Stimulated activated naive B cell treated with anti-CD40 and anti-IgM and Interleukin-4, amounts not matched to agents 10 μg/mL and 1 μg/mL and 100 μg/mL, for 72 hours (primary cell): ENCODE data around the gene TRIM24.

ENCODE experiments used
- ATAC-seq, 2 donors: fragments of 150-1000 bp; cut with Tn5 transposase; replicated peaks; 2 replicates each; pipeline ENCODE4 v1.10.0; 2021; ENCODE audit warnings: moderate library complexity in 1 of 2
- DNase-seq: peaks from one replicate; pipeline ENCODE4 v3.0.0; 2021
- H3K27ac Mint-ChIP-seq: one replicate; pipeline ENCODE4 v1.8.0; 2022; ENCODE audit warnings: mild to moderate bottlenecking, mixed read lengths
- H3K27me3 Mint-ChIP-seq, 2 donors: one replicate each; pipeline ENCODE4 v1.8.0; 2022; ENCODE audit warnings: mixed read lengths in 2 of 2
- H3K36me3 Mint-ChIP-seq, 2 donors: one replicate each; pipeline ENCODE4 v1.8.0; 2022; ENCODE audit warnings: mixed read lengths in 2 of 2, mild to moderate bottlenecking in 1 of 2
- H3K4me1 Mint-ChIP-seq, 2 donors: one replicate each; pipeline ENCODE4 v1.8.0; 2022; ENCODE audit warnings: mixed read lengths in 2 of 2, mild to moderate bottlenecking in 1 of 2
- H3K4me3 Mint-ChIP-seq, 2 donors: one replicate each; pipeline ENCODE4 v1.8.0; 2022; ENCODE audit warnings: mild to moderate bottlenecking in 2 of 2, mixed read lengths in 2 of 2, moderate library complexity in 1 of 2
- H3K9me3 Mint-ChIP-seq, 2 donors: one replicate each; pipeline ENCODE4 v1.8.0; 2022; ENCODE audit warnings: mixed read lengths in 2 of 2, mild to moderate bottlenecking in 1 of 2

Gene TRIM24

DNA sequence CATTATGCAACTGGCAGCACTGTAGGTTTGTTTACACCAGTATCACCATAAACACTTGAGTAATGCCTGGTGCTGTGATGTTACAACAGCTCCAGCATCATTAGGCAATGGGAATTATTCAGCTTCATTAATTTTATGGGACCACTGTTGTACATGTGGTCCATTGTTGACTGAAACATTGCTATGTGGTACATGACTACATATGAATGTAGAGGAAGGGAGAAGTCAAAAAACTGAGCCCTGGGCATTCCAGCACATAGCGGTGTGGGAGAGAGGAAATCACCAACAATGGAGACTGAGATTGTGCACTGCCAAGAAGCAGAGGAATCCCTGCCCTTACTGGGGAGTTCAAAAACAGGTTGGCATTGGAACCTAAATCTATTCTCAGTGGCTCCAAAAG is 89.0 kb downstream of the TRIM24 start:
- Mint-ChIP-seq H3K27me3 (no peaks in the 10 kb centered on the region), H3K36me3 (peaks cover 60 to 83% of the 10 kb centered on the region in 2 donors), H3K9me3 (peaks cover 24 to 37% of the 10 kb centered on the region in 2 donors), H3K4me1 (peaks cover 8 to 10% of the 10 kb centered on the region in 2 donors), H3K4me3 (no peak overlapping the region), H3K27ac (no peak overlapping the region)
- DNase-seq, result no peak
- no peak for ATAC-seq

DNA sequence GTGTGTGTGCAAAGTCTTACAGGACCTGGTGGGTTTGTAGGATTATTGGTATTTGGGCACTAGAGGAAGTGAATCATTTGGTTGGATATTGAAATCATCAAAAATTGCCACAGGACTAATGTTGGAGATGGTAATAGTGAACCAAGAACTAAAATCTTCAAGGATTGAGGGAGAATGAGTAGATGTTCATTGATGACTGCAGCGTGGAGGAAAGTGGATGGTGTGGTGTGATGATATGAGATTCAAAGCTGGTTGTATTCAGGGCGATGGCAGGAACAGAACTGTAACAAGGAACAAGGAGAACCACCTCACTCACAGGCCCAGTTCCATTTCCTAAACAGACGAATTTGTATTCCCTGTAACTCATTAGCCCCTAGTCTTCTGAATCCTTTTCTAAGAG is 90.3 kb downstream of the TRIM24 start:
- no peak for ATAC-seq
- no peak overlapping the region for H3K4me3 Mint-ChIP-seq
- H3K9me3 Mint-ChIP-seq, result peaks cover 20 to 29% of the 10 kb centered on the region in 2 donors
- no peak for DNase-seq
- H3K27ac Mint-ChIP-seq, result no peak overlapping the region
- H3K4me1 Mint-ChIP-seq, result peaks cover 8 to 10% of the 10 kb centered on the region in 2 donors
- H3K36me3 Mint-ChIP-seq, result peaks cover 62 to 81% of the 10 kb centered on the region in 2 donors
- no peaks in the 10 kb centered on the region for H3K27me3 Mint-ChIP-seq

DNA sequence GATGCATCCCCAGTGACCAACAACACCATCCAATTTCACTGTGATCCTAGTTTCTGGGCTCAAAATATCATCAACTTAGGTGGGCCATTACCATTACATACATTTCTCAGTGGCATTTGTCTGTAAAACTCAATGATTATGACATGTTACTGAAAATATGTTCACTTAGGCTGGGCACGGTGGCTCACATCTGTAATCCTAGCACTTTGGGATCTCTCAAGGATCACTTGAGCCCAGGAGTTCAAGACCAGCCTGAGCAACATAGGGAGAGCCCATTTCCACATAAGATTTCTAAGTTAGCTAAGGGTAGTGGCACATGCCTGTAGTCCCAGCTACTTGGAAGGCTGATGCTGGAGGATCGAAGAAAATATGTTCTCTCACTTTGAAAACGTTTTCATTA is 91.0 kb downstream of the TRIM24 start:
- DNase-seq, result no peak
- H3K4me3 Mint-ChIP-seq, result no peak overlapping the region
- peaks cover 8 to 10% of the 10 kb centered on the region in 2 donors for H3K4me1 Mint-ChIP-seq
- no peak overlapping the region for H3K27ac Mint-ChIP-seq
- peaks cover 19 to 29% of the 10 kb centered on the region in 2 donors for H3K9me3 Mint-ChIP-seq
- H3K27me3 Mint-ChIP-seq, result no peaks in the 10 kb centered on the region
- no peak for ATAC-seq
- peaks cover 59 to 81% of the 10 kb centered on the region in 2 donors for H3K36me3 Mint-ChIP-seq

DNA sequence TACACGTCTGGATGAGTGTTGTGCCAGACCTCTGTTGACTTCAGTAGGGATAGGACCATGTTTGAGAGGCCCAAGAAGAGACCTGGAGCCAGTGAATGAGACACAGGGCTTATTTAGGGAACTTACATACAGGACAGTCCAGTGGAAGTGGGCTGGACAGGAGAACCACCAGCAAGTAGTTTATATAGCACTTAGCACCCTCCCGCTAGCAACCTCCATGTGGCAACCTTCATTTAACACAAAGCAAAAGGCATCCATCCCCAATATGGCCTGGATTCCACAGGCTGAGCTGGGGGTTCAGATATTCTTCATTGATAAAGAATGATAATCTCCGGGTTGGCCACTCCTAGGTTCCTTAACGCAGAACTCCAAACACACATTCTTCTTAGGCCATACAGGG is 93.7 kb downstream of the TRIM24 start:
- DNase-seq (no peak), ATAC-seq (no peak)
- Mint-ChIP-seq H3K4me3 (no peak overlapping the region), H3K27me3 (no peaks in the 10 kb centered on the region), H3K4me1 (peaks cover 8 to 10% of the 10 kb centered on the region in 2 donors), H3K9me3 (peaks cover 31 to 44% of the 10 kb centered on the region in 2 donors), H3K27ac (no peak overlapping the region), H3K36me3 (peaks cover 72 to 89% of the 10 kb centered on the region in 2 donors)

DNA sequence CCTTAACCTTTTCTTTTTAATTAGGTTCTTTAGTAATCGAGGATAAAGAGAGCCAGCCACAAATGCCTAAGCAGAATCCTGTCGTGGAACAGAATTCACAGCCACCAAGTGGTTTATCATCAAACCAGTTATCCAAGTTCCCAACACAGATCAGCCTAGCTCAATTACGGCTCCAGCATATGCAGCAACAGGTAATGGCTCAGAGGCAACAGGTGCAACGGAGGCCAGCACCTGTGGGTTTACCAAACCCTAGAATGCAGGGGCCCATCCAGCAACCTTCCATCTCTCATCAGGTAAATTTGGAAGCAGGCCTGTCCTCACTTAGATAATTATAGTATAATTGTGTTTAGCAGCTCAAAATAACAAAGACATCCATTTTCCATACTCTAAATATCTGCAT is 94.6 kb downstream of the TRIM24 start:
- Mint-ChIP-seq H3K9me3 (peaks cover 31 to 37% of the 10 kb centered on the region in 2 donors), H3K27me3 (no peaks in the 10 kb centered on the region), H3K4me3 (no peak overlapping the region), H3K4me1 (peaks cover 5% of the 10 kb centered on the region in 2 donors), H3K27ac (no peak overlapping the region), H3K36me3 (peaks cover 76 to 90% of the 10 kb centered on the region in 2 donors)
- no peak for DNase-seq
- ATAC-seq, result no peak

DNA sequence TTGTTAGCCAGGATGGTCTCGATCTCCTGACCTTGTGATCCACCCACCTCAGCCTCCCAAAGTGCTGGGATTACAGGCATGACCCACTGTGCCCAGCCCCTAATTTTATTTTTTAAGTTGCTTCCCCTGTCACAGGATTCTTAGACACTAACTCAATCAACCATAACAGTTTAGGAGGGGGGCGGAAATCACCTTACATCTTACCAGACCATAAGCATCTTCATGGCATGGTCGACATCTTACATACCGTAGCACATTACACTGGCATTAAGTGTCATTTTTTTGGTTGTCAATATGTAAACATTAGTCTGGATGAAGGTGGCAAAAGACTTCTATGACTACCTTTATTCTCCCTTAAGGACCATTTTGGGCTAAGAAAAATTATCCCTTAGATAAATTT is 95.6 kb downstream of the TRIM24 start:
- H3K27ac Mint-ChIP-seq, result no peak overlapping the region
- DNase-seq (no peak), ATAC-seq (no peak)
- no peaks in the 10 kb centered on the region for H3K4me1 Mint-ChIP-seq
- peaks cover 26 to 29% of the 10 kb centered on the region in 2 donors for H3K9me3 Mint-ChIP-seq
- H3K4me3 Mint-ChIP-seq, result no peak overlapping the region
- H3K36me3 Mint-ChIP-seq, result peaks cover 77 to 91% of the 10 kb centered on the region in 2 donors
- no peaks in the 10 kb centered on the region for H3K27me3 Mint-ChIP-seq

DNA sequence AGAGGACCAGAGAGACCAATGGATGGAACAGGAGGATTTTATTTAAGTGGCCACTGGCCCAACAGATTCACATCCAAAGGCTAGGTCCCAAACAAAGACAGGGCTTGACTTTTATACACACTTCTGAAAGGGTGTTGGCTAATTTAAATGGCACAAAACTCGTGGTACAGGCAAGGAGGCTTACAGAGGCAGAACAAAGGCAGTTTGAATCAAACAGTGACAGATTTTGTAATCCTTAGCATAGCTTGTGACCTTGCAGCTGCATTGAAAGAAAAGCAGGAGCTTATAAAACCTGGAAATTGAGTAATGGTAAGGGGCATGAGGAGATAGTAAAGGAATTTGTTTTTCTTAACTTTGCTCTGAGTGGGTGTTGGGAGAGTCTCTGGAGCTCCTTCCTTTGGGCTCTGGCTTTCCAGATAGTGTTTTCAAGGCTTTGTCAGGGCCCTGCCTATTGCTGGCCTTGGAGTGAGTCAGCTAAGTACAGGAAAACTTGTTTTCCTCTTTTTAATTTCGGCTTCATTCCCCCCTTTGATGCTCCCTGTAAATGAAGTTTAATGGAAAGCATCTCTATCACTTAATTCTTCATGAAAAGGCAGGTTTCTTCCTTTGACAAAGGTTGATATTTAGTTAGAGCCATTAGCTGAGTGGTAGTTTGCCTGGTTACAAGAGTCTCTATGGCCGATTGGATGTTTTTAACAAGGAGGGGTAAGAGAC is 96.9 kb downstream of the TRIM24 start:
- Mint-ChIP-seq H3K4me1 (no peaks in the 10 kb centered on the region), H3K9me3 (peaks cover 28 to 32% of the 10 kb centered on the region in 2 donors), H3K36me3 (peaks cover 84 to 96% of the 10 kb centered on the region in 2 donors), H3K27me3 (no peaks in the 10 kb centered on the region), H3K4me3 (no peak overlapping the region), H3K27ac (no peak overlapping the region)
- ATAC-seq (no peak), DNase-seq (no peak)

DNA sequence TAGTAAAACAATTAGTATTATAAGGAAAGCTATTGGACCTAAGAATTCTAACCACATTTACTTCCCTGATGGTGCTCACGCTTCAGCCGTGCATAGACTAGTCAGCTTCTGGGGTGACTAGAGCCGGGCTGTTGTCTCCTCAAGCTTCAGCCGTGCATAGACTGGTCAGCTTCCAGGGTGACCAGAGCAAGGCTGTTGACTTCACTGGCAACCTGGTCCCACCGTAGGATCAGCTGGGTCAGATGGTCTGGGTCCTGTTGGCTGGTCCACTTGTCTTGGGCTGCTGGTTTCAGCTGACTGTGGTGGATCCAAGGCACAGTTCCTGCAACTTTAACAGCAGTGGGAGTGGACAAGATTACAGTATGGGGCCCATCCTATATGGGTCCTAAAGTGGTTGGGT is 99.4 kb downstream of the TRIM24 start:
- no peaks in the 10 kb centered on the region for H3K4me1 Mint-ChIP-seq
- DNase-seq (no peak), ATAC-seq (no peak)
- peaks cover 37 to 43% of the 10 kb centered on the region in 2 donors for H3K9me3 Mint-ChIP-seq
- no peak overlapping the region for H3K4me3 Mint-ChIP-seq
- no peak overlapping the region for H3K27ac Mint-ChIP-seq
- H3K36me3 Mint-ChIP-seq, result peaks cover 92 to 100% of the 10 kb centered on the region in 2 donors
- no peaks in the 10 kb centered on the region for H3K27me3 Mint-ChIP-seq

DNA sequence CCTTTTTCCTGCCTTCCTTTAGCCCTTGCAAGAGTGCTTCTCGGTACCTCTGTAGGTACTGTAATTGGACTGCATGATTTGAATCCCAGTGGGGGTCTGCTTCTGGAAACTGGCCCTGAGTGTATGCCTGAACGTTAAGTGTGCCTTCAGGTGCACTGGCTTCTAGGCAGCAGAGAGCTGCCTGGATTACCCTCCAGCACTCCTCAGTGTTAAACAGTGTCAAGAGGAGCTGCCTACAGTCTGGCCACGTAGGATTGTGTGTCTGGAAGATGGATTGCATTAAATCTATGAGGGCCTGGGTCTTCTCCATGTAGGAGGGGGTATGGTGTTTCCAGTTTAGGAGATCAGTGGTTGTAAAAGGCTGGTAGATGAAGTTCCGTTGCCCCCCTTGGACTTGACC is 103.7 kb downstream of the TRIM24 start:
- H3K27ac Mint-ChIP-seq, result no peak overlapping the region
- peaks cover 80 to 90% of the 10 kb centered on the region in 2 donors for H3K36me3 Mint-ChIP-seq
- H3K4me3 Mint-ChIP-seq, result no peak overlapping the region
- peaks cover 0 to 2% of the 10 kb centered on the region in 2 donors for H3K4me1 Mint-ChIP-seq
- ATAC-seq (no peak), DNase-seq (no peak)
- H3K9me3 Mint-ChIP-seq, result peaks cover 32 to 40% of the 10 kb centered on the region in 2 donors
- no peaks in the 10 kb centered on the region for H3K27me3 Mint-ChIP-seq

DNA sequence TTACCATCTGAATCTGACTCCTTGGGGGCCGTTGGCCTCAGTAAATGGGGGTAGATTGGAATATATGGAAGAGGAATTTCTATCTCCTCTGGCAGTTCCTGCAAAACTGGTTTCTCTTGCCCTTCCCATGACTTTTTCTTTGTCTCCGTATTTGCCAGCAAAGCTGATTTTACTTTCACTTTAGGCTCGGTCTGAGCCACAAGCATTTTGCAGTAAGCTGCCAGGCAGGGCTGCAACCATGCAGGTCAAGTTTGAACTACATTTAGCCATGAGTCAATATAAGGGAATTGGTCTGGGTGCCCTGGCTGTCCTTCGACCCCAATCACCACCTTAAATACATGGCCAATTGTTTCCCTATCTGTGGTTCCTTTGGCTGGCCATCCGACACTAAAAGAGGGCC is 104.3 kb downstream of the TRIM24 start:
- Mint-ChIP-seq H3K36me3 (peaks cover 80 to 90% of the 10 kb centered on the region in 2 donors), H3K4me3 (no peak overlapping the region), H3K4me1 (peaks cover 0 to 2% of the 10 kb centered on the region in 2 donors), H3K27me3 (no peaks in the 10 kb centered on the region), H3K9me3 (peaks cover 31 to 38% of the 10 kb centered on the region in 2 donors), H3K27ac (no peak overlapping the region)
- ATAC-seq (no peak), DNase-seq (no peak)

DNA sequence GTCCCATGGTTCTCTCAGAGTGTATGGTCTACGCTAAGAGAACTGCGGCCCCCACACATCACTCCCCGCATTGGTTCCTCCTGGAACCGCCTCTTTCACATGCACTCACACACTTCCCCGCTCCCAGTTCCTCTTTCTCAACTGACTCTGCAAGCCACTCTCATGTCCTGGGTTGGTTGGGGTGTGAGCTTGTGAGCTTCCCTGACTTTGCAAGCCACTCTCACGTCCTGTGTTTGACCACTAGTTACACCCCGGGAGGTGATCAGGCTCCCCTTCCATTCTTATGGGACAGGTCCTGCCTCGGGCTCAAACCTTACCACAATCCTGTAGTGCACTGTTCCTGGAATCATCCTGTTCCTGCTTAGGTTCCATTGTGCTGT is 105.0 kb downstream of the TRIM24 start:
- Mint-ChIP-seq H3K36me3 (peaks cover 78 to 90% of the 10 kb centered on the region in 2 donors), H3K27me3 (no peaks in the 10 kb centered on the region), H3K9me3 (peaks cover 31 to 36% of the 10 kb centered on the region in 2 donors), H3K4me3 (no peak overlapping the region), H3K4me1 (peaks cover 0 to 2% of the 10 kb centered on the region in 2 donors), H3K27ac (no peak overlapping the region)
- ATAC-seq (no peak), DNase-seq (no peak)

DNA sequence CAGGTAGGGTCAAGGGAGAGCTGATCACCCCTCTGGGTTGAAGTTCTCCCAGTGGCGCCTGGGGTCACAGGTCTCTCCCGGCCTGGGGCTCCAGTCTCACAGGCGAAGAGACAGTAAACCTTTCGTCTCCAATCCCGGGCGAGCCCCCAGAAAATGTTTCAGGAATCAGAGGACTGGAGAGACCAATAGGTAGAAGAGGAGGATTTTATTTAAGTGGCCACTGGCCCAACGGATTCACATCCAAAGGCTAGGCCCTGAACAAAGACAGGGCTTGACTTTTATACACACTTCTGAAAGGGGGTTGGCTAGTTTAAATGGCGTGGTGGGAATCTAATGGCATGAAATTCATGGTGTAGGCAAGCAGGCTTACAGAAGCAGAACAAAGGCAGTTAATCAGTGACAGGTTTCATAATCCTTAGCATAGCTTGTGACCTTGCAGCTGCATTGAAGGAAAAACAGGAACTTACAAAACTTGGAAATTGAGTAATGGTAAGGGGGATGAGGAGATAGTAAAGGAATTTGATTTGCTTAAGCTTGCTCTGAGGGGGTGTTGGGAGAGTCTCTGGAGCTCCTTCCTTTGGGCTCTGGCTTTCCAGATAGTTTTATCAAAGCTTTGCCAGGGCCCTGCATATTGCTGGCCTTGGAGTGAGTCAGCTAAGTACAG is 105.5 kb downstream of the TRIM24 start:
- Mint-ChIP-seq H3K27ac (peak overlapping the region; percentile 16), H3K9me3 (peaks cover 31 to 36% of the 10 kb centered on the region in 2 donors), H3K27me3 (no peaks in the 10 kb centered on the region), H3K4me1 (peaks cover 0 to 2% of the 10 kb centered on the region in 2 donors), H3K36me3 (peaks cover 75 to 88% of the 10 kb centered on the region in 2 donors), H3K4me3 (no peak overlapping the region)
- DNase-seq (no peak), ATAC-seq (no peak)

DNA sequence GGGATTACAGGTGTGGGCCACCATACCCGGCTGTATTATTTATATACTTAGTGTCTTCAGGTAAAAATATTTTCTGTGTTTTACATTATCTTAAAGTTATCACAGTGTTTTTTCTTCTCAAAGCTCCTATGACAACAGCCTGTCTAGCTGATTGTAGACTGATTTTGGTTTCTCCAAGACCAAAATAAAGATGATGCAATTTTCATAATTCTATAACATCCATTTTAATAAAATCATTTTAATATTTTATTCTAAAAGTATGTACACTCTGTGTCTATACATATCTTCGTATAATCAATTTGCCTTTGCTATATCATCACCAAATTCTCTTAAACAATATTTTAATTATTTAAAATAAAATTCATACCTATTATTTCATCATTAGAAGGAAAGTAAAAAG is 108.6 kb downstream of the TRIM24 start:
- Mint-ChIP-seq H3K9me3 (peaks cover 19 to 24% of the 10 kb centered on the region in 2 donors), H3K4me1 (peaks cover 0 to 2% of the 10 kb centered on the region in 2 donors), H3K27me3 (no peaks in the 10 kb centered on the region), H3K4me3 (no peak overlapping the region), H3K27ac (no peak overlapping the region), H3K36me3 (peaks cover 54 to 71% of the 10 kb centered on the region in 2 donors)
- DNase-seq (no peak), ATAC-seq (no peak)

DNA sequence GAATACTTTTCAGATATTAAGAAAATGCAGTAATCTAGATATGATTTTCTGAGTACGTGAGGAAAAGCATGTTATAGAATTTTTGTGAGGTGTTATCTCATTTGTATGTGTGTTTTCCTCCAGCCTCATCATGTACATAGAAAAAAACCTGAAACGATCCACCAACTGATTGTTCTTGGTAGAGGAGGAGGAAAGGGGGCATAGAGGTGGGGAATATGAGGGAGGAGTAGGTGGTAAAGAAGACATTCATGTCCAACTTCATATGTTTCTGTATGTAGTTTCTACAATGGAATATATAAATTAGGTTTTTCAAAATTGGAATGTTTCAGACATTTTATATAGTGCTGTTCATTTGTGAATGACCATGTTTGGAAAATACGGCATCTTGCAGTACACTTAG is 109.4 kb downstream of the TRIM24 start:
- peaks cover 14 to 16% of the 10 kb centered on the region in 2 donors for H3K9me3 Mint-ChIP-seq
- peaks cover 54 to 70% of the 10 kb centered on the region in 2 donors for H3K36me3 Mint-ChIP-seq

DNA sequence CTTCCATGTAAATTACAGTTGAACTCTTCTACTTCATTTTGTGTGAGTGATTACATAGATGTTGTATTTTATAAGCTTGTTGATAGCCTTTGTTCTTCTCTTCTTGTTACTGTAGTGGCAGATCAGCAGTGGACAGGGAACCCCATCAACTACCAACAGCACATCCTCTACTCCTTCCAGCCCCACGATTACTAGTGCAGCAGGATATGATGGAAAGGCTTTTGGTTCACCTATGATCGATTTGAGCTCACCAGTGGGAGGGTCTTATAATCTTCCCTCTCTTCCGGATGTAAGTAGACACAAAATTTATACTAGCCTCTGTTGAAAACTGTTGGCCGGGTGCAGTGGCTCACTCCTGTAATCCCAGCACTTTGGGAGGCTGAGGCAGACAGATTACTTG is 110.7 kb downstream of the TRIM24 start:
- no peaks in the 10 kb centered on the region for H3K27me3 Mint-ChIP-seq
- ATAC-seq, result no peak
- peaks cover 0 to 2% of the 10 kb centered on the region in 2 donors for H3K4me1 Mint-ChIP-seq
- peaks cover 44 to 61% of the 10 kb centered on the region in 2 donors for H3K36me3 Mint-ChIP-seq
- no peak overlapping the region for H3K27ac Mint-ChIP-seq
- H3K9me3 Mint-ChIP-seq, result peaks cover 2 to 4% of the 10 kb centered on the region in 2 donors
- DNase-seq, result no peak
- H3K4me3 Mint-ChIP-seq, result no peak overlapping the region

More for the DNA sequence above, 109.4 kb downstream of the TRIM24 start:
- DNase-seq (no peak), ATAC-seq (no peak)
- no peak overlapping the region for H3K4me3 Mint-ChIP-seq
- no peak overlapping the region for H3K27ac Mint-ChIP-seq
- no peaks in the 10 kb centered on the region for H3K27me3 Mint-ChIP-seq
- H3K4me1 Mint-ChIP-seq, result peaks cover 0 to 2% of the 10 kb centered on the region in 2 donors
